K562 (cell line): ENCODE data around the gene PPP2R2B. TPM values are rescaled to one million over a fixed set of nuclear protein-coding genes. Genes with fewer than 3 reads are reported as not detected.

ENCODE experiments used
- ATAC-seq: fragments of 200-7000 bp; cut with Tn5 transposase; 3 replicates; pipeline ENCODE4 v1.9.1; 2020; ENCODE audit warnings: moderate library complexity
- BruUV-seq: library from RNA; stranded (reverse); fragments of 400-500 nt; replicated peaks from 2 replicates; lab custom pipeline; 2021; lab: Mats Ljungman, UMichigan
- CTCF ChIA-PET: fragments of 300-600 bp; formaldehyde crosslinking; extraction: SDS; loops from one replicate; lab custom pipeline; 2021; ENCODE audit warnings: low intra/inter-chr PET ratio; lab: Yijun Ruan, JAX
- POLR2A ChIA-PET: fragments of 300-600, 350-650 bp; sonication (Branson Sonifier 250); formaldehyde crosslinking; extraction: SDS; loops from one replicate; lab custom pipeline; 2021; ENCODE audit warnings: antibody characterized with exemption, inconsistent platforms; lab: Yijun Ruan, JAX
- DNase-seq, 4 experiments: peaks; one replicate each; pipeline versions ENCODE4 v3.0.0 to v3.0.0-alpha.2; 2011 to 2018; ENCODE audit warnings: low spot score in 3 of 4, mixed read lengths in 3 of 4; ENCODE audit errors: extremely low read depth in 1 of 4
- FAIRE-seq: peaks from 2 replicates; lab custom pipeline; 2011; peaks lifted over from hg19 to GRCh38; lab: Jason Lieb, UNC
- H2AFZ ChIP-seq: 2 replicates; pipeline ENCODE4 v1.6.0; 2011; ENCODE audit warnings: low read depth, low read length, control low read depth, inconsistent platforms
- H3K27ac ChIP-seq: fragments of 200-600 bp; 3 replicates; pipeline ENCODE4 v1.8.0; 2011; ENCODE audit warnings: low read depth, mild to moderate bottlenecking, control low read depth, inconsistent platforms, low read length, moderate library complexity, mixed read lengths; ENCODE audit errors: extremely low read depth
- H3K27me3 ChIP-seq, 2 experiments: fragments of 300-600 bp in 1 of 2; 2 replicates in 1 of 2; 3 replicates in 1 of 2; pipeline versions ENCODE4 v1.6.0 to v1.8.0; 2011; ENCODE audit warnings: inconsistent platforms in 2 of 2, low read length in 2 of 2, mild to moderate bottlenecking in 1 of 2, mixed read lengths in 1 of 2, moderate library complexity in 1 of 2; ENCODE audit not compliant: control insufficient read depth in 2 of 2, insufficient read depth in 2 of 2
- H3K36me3 ChIP-seq: fragments of 300-600 bp; 3 replicates; pipeline ENCODE4 v1.8.0; 2011; ENCODE audit warnings: mild to moderate bottlenecking, low read length, inconsistent platforms; ENCODE audit not compliant: control insufficient read depth, insufficient read depth
- H3K4me1 ChIP-seq, 2 experiments: fragments of 200-600 bp in 1 of 2; replicated peaks in 1 of 2; 2 replicates in 1 of 2; 3 replicates in 1 of 2; pipeline versions ENCODE4 v1.5.1 to v1.8.0; 2011; ENCODE audit warnings: inconsistent platforms in 2 of 2, low read length in 2 of 2, mild to moderate bottlenecking in 1 of 2, mixed read lengths in 1 of 2, moderate library complexity in 1 of 2; ENCODE audit not compliant: control insufficient read depth in 2 of 2, insufficient read depth in 2 of 2
- H3K4me2 ChIP-seq: 2 replicates; pipeline ENCODE4 v1.6.1; 2011; ENCODE audit warnings: low read length, control low read depth, inconsistent platforms, mixed read lengths; ENCODE audit not compliant: insufficient read depth
- H3K4me3 ChIP-seq: fragments of 200-600 bp; sonication (generic), shearing (Covaris generic); 2 replicates; pipeline ENCODE4 v1.5.1; 2016; ENCODE audit warnings: control low read depth, inconsistent platforms
- H3K79me2 ChIP-seq: fragments of 200-600 bp; 3 replicates; pipeline ENCODE4 v1.8.0; 2011; ENCODE audit warnings: low read length, inconsistent platforms; ENCODE audit not compliant: control insufficient read depth, insufficient read depth
- H3K9ac ChIP-seq, 2 experiments: 2 replicates each; pipeline versions ENCODE4 v1.6.0 to v1.6.1; 2011; ENCODE audit warnings: low read depth in 2 of 2, low read length in 2 of 2, control low read depth in 1 of 2, inconsistent platforms in 1 of 2, mild to moderate bottlenecking in 1 of 2, mixed read lengths in 1 of 2; ENCODE audit not compliant: insufficient read depth in 1 of 2
- H3K9me1 ChIP-seq: one replicate; pipeline ENCODE4 v1.6.0; 2011; ENCODE audit warnings: inconsistent platforms, mild to moderate bottlenecking, low read length, moderate library complexity; ENCODE audit not compliant: control insufficient read depth, insufficient read depth
- H3K9me3 ChIP-seq: replicated peaks from 2 replicates; pipeline ENCODE4 v1.5.1; 2011; ENCODE audit warnings: low read depth, low read length, inconsistent platforms; ENCODE audit not compliant: control insufficient read depth, insufficient read depth
- H4K20me1 ChIP-seq: replicated peaks from 2 replicates; pipeline ENCODE4 v1.6.1; 2011; ENCODE audit warnings: low read length, inconsistent platforms, mixed read lengths; ENCODE audit not compliant: control insufficient read depth, insufficient read depth
- ATF2 ChIP-seq: sonication (generic); formaldehyde crosslinking; IDR thresholded peaks from 2 replicates; pipeline ENCODE4 v1.8.1; 2022; ENCODE audit warnings: missing genetic modification reagents
- CBX5 ChIP-seq: IDR thresholded peaks from 2 replicates; pipeline ENCODE4 v1.6.1; 2014; ENCODE audit warnings: low read depth, borderline replicate concordance
- CREB1 ChIP-seq, 2 experiments: sonication (generic) in 1 of 2; formaldehyde crosslinking in 1 of 2; IDR thresholded peaks; 2 replicates each; pipeline versions ENCODE4 v1.6.1 to v1.8.0; 2012 to 2022; ENCODE audit warnings: inconsistent platforms in 1 of 2, mild to moderate bottlenecking in 1 of 2, missing genetic modification reagents in 1 of 2, moderate library complexity in 1 of 2
- EP400 ChIP-seq: fragments of 450-650 bp; IDR thresholded peaks from 2 replicates; pipeline ENCODE4 v1.6.1; 2017; ENCODE audit warnings: antibody characterized with exemption, mild to moderate bottlenecking, moderate library complexity
- FOSL1 ChIP-seq: fragments of 200-800 bp; sonication (Bioruptor generic); conservative IDR thresholded peaks from 2 replicates; pipeline ENCODE4 v1.6.1; 2016; ENCODE audit warnings: missing genetic modification characterization, missing compliant biosample characterization
- GABPA ChIP-seq: fragments of 200-800 bp; sonication (Bioruptor generic); conservative IDR thresholded peaks from 2 replicates; pipeline ENCODE4 v1.6.1; 2016; ENCODE audit warnings: low read depth, missing genetic modification characterization, missing compliant biosample characterization
- GABPB1 ChIP-seq: sonication (generic); formaldehyde crosslinking; IDR thresholded peaks from 2 replicates; pipeline ENCODE4 v1.8.0; 2022; ENCODE audit warnings: mild to moderate bottlenecking, missing genetic modification reagents
- RNF219 ChIP-seq: fragments of 250-450 bp; sonication (Bioruptor Pico); IDR thresholded peaks from 2 replicates; pipeline ENCODE4 v1.5.0; 2022; ENCODE audit warnings: mild to moderate bottlenecking
- XRCC4 ChIP-seq: IDR thresholded peaks from one replicate; pipeline ENCODE4 v1.6.1; 2011; ENCODE audit not compliant: insufficient read depth, insufficient read length; ENCODE audit errors: extremely low read depth
- ZHX1 ChIP-seq: fragments of 150-350 bp; conservative IDR thresholded peaks from 2 replicates; pipeline ENCODE4 v1.6.1; 2014; ENCODE audit warnings: low read length
- ZNF347 ChIP-seq: fragments of 450-650 bp; formaldehyde crosslinking; IDR thresholded peaks from 2 replicates; pipeline ENCODE4 v1.4.0; 2020; ENCODE audit warnings: low read depth, mild to moderate bottlenecking, moderate library complexity
- WGBS: fragments of 100-300 bp; shearing (Covaris generic); methylation state at CpG from one replicate; pipeline ENCODE4 v1.1.6; 2016; ENCODE audit warnings: low coverage, mixed read lengths; ENCODE audit not compliant: insufficient coverage; ENCODE audit errors: missing lambda C conversion rate; 5-methylcytosine and 5-hydroxymethylcytosine counted together
- in situ Hi-C: fragments of 300-500 bp; cut with MboI; formaldehyde crosslinking; loops from 4 replicates; pipeline ENCODE4 v1.15.0; 2018; ENCODE audit warnings: inconsistent platforms, mixed read lengths
- intact Hi-C: fragments of 100-400 bp; cut with micrococcal nuclease; formaldehyde crosslinking; loops from 2 replicates; pipeline ENCODE4 v1.14.2; 2022
- polyA plus RNA-seq, 8 experiments: library from polyadenylated mRNA; depleted of rRNA in 4 of 8; stranded (reverse) in 5 of 8; unstranded in 3 of 8; fragments of >200 nt; fragmentation: Nextera tagmentation in 2 of 8; fragmentation: Illumina TruSeq in 1 of 8; extraction: Ambion mirVana in 2 of 8; extraction: Trizol in 1 of 8; gene quantifications; 2 replicates each; pipeline versions ENCODE4 v1.2.1 to v1.2.3, GENCODE V29; 2011 to 2014; ENCODE audit warnings: inconsistent platforms in 1 of 8, missing spikeins in 1 of 8
- total RNA-seq, 7 experiments: library from RNA; depleted of rRNA in 6 of 7; stranded (reverse); fragments of >200 nt in 6 of 7; fragmentation: Illumina TruSeq in 2 of 7; extraction: Trizol in 2 of 7; gene quantifications; 2 replicates each; pipeline versions ENCODE4 v1.2.1 to v1.2.3, GENCODE V29; 2011 to 2021; ENCODE audit warnings: low replicate concordance in 1 of 7
- TF ChIP-seq, protein P1 (sequence below): fragments of 250-450 bp; sonication (Bioruptor Pico); IDR thresholded peaks from 2 replicates; pipeline ENCODE4 v1.8.0; 2021; ENCODE audit warnings: moderate library complexity, mild to moderate bottlenecking, inconsistent platforms
- TF ChIP-seq, protein P2 (sequence below): sonication (generic); formaldehyde crosslinking; IDR thresholded peaks from 2 replicates; pipeline ENCODE4 v1.8.0; 2022; ENCODE audit warnings: mild to moderate bottlenecking, missing genetic modification reagents, borderline replicate concordance

The PPP2R2B gene
- total and polyA plus RNA-seq, 9 of the 15 experiments (the other 6 are each of a cell fraction or from before 2014, with no cell fraction given) = not detected

DNA sequence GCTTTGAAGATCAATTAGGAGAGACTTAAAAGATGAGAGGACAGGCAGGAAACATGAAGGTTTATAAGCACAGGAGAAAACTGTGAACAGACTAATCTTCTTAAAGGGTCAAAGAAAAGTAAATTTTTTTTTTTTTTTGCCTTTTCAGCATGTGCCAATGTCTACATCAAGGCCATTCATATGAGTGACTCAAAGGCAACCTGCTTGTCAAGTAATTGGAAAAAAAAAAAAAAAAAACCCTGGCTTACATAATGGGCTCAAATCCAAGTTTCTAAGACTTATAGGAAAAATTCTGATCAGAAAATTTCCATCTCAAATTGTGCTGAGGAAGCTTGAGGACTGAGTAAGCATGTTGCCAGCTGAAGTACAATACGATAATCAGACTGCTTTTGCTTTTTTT is 15.9 kb downstream of the PPP2R2B start:
- TF ChIP-seq, protein P1, sequence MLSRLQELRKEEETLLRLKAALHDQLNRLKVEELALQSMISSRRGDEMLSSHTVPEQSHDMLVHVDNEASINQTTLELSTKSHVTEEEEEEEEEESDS (CRISPR knock-in tag) = no peak
- TF ChIP-seq EP400 (no peak), GABPA (no peak), ATF2 (no peak), XRCC4 (no peak), RNF219 (CRISPR knock-in tag) (no peak), ZNF347 (CRISPR knock-in tag) (no peak), ZHX1 (no peak), CBX5 (no peak), CREB1 (IDR thresholded peaks at IDR 0.05) (no peak), CREB1 (CRISPR knock-in tag; IDR thresholded peaks at IDR 0.05) (no peak), GABPB1 (CRISPR knock-in tag) (no peak), FOSL1 (tag) (no peak)
- TF ChIP-seq, protein P2, sequence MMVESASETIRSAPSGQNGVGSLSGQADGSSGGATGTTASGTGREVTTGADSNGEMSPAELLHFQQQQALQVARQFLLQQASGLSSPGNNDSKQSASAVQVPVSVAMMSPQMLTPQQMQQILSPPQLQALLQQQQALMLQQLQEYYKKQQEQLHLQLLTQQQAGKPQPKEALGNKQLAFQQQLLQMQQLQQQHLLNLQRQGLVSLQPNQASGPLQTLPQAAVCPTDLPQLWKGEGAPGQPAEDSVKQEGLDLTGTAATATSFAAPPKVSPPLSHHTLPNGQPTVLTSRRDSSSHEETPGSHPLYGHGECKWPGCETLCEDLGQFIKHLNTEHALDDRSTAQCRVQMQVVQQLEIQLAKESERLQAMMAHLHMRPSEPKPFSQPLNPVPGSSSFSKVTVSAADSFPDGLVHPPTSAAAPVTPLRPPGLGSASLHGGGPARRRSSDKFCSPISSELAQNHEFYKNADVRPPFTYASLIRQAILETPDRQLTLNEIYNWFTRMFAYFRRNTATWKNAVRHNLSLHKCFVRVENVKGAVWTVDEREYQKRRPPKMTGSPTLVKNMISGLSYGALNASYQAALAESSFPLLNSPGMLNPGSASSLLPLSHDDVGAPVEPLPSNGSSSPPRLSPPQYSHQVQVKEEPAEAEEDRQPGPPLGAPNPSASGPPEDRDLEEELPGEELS (CRISPR knock-in tag) = no peak
- Histone ChIP-seq H3K4me2 (no peak overlapping the region), H4K20me1 (no peaks in the 10 kb centered on the region), H3K27me3 (no peaks in the 10 kb centered on the region), H2AFZ (no peak overlapping the region), H3K27ac (no peak overlapping the region), H3K9ac (no peak overlapping the region), H3K9me1 (no peaks in the 10 kb centered on the region), H3K9me3 (no peaks in the 10 kb centered on the region), H3K4me3 (no peak overlapping the region), H3K36me3 (no peaks in the 10 kb centered on the region), H3K79me2 (no peaks in the 10 kb centered on the region), H3K4me1 (no peaks in the 10 kb centered on the region)
- in situ Hi-C loops = no loop called here
- ATAC-seq (no peak), FAIRE-seq (no peak), DNase-seq (no peak)
- WGBS = 0% methylated on average over 1 of the region's 1 CpG
- POLR2A ChIA-PET = no interaction called here
- no TSS peak for BruUV-seq
- CTCF ChIA-PET = no interaction called here
- intact Hi-C loops = no loop called here
